WERI-Rb-1 (cell line): Measurements from ENCODE around the gene PPM1D.

Source experiments
- DNase-seq: peaks from one replicate; pipeline ENCODE4 v3.0.0-alpha.2; 2020
- H3K27ac ChIP-seq: fragments of 250-450 bp; sonication (Bioruptor Pico); 2 replicates; pipeline ENCODE4 v1.5.1; 2020; ENCODE audit warnings: mild to moderate bottlenecking, moderate library complexity
- H3K27me3 ChIP-seq: fragments of 250-450 bp; sonication (Bioruptor Pico); 2 replicates; pipeline ENCODE4 v1.5.1; 2021; ENCODE audit warnings: mild to moderate bottlenecking, low read depth, moderate library complexity; ENCODE audit not compliant: insufficient read depth, severe bottlenecking
- H3K36me3 ChIP-seq: fragments of 250-450 bp; sonication (Bioruptor Pico); 2 replicates; pipeline ENCODE4 v1.5.1; 2020; ENCODE audit warnings: mild to moderate bottlenecking, moderate library complexity
- H3K4me3 ChIP-seq: 2 replicates; pipeline ENCODE4 v1.5.1; 2011; ENCODE audit warnings: low read depth, mild to moderate bottlenecking, control low read depth, low read length
- H3K9me3 ChIP-seq: fragments of 250-450 bp; sonication (Bioruptor Pico); 2 replicates; pipeline ENCODE4 v1.5.1; 2021; ENCODE audit warnings: mild to moderate bottlenecking, moderate library complexity; ENCODE audit not compliant: severe bottlenecking
- CTCF ChIP-seq: IDR thresholded peaks from 2 replicates; pipeline ENCODE4 v1.5.1; 2011; ENCODE audit warnings: low read depth, mild to moderate bottlenecking, control low read depth, inconsistent platforms, low read length

The PPM1D gene

GRCh38 chr17:60680754-60681153, 80.8 kb downstream of the PPM1D start:
- Histone ChIP-seq H3K4me3 (no peak overlapping the region), H3K36me3 (no peaks in the 10 kb centered on the region), H3K9me3 (no peaks in the 10 kb centered on the region), H3K27ac (no peak overlapping the region), H3K27me3 (no peaks in the 10 kb centered on the region)
- TF ChIP-seq CTCF = no peak
- no peak for DNase-seq

- no peak overlapping the region for H3K27ac ChIP-seq
- H3K36me3 ChIP-seq = no peaks in the 10 kb centered on the region
- no peak for DNase-seq
- no peaks in the 10 kb centered on the region for H3K27me3 ChIP-seq
- no peak for TF ChIP-seq CTCF
- no peaks in the 10 kb centered on the region for H3K9me3 ChIP-seq
- H3K4me3 ChIP-seq = no peak overlapping the region
These were observed 85.4 kb downstream of the PPM1D start for GRCh38 chr17:60685437-60685836.

GRCh38 chr17:60695960-60696359, 96.0 kb downstream of the PPM1D start:
- Histone ChIP-seq H3K27me3 (no peaks in the 10 kb centered on the region), H3K36me3 (no peaks in the 10 kb centered on the region), H3K4me3 (no peak overlapping the region), H3K27ac (no peak overlapping the region), H3K9me3 (no peaks in the 10 kb centered on the region)
- TF ChIP-seq CTCF = no peak
- no peak for DNase-seq

- Histone ChIP-seq H3K4me3 (no peak overlapping the region), H3K27ac (no peak overlapping the region), H3K36me3 (no peaks in the 10 kb centered on the region), H3K27me3 (no peaks in the 10 kb centered on the region), H3K9me3 (no peaks in the 10 kb centered on the region)
- TF ChIP-seq CTCF = no peak
- DNase-seq = no peak
These were observed 99.1 kb downstream of the PPM1D start for GRCh38 chr17:60699090-60699489.

- no peak for TF ChIP-seq CTCF
- H3K36me3 ChIP-seq = no peaks in the 10 kb centered on the region; the same call in 1 of the 2 replicates
- H3K9me3 ChIP-seq = no peaks in the 10 kb centered on the region
- H3K4me3 ChIP-seq = no peak overlapping the region
- H3K27ac ChIP-seq = no peak overlapping the region
- DNase-seq = no peak
- H3K27me3 ChIP-seq = no peaks in the 10 kb centered on the region
These were observed 104.2 kb downstream of the PPM1D start for GRCh38 chr17:60704170-60704569.

GRCh38 chr17:60712675-60713074, 112.7 kb downstream of the PPM1D start:
- Histone ChIP-seq H3K36me3 (peaks cover 5% of the 10 kb centered on the region), H3K27ac (no peak overlapping the region), H3K9me3 (no peaks in the 10 kb centered on the region), H3K4me3 (no peak overlapping the region), H3K27me3 (no peaks in the 10 kb centered on the region)
- no peak for DNase-seq
- TF ChIP-seq CTCF = no peak
